HEK293 (cell line): ENCODE data around the gene CCDC43.

Experiments
- CTCF ChIP-seq: fragments of 450-650 bp; formaldehyde crosslinking; IDR thresholded peaks from 2 replicates; pipeline ENCODE4 v1.5.1; 2016; ENCODE audit warnings: missing biosample characterization, missing genetic modification characterization
- PRDM4 ChIP-seq: fragments of 450-650 bp; formaldehyde crosslinking; IDR thresholded peaks from 2 replicates; pipeline ENCODE4 v1.5.1; 2017; ENCODE audit warnings: missing biosample characterization, missing genetic modification characterization
- TRIM28 ChIP-seq: IDR thresholded peaks from 2 replicates; pipeline ENCODE4 v1.6.1; 2011; ENCODE audit warnings: low read length, control low read depth, borderline replicate concordance
- ZBTB8A ChIP-seq: fragments of 450-650 bp; formaldehyde crosslinking; IDR thresholded peaks from 2 replicates; pipeline ENCODE4 v1.5.1; 2016; ENCODE audit warnings: missing biosample characterization, missing genetic modification characterization
- ZNF121 ChIP-seq: fragments of 450-650 bp; formaldehyde crosslinking; IDR thresholded peaks from 2 replicates; pipeline ENCODE4 v1.5.1; 2016; ENCODE audit warnings: missing biosample characterization, missing genetic modification characterization
- ZNF274 ChIP-seq, 2 experiments: fragments of 200-500 bp in 1 of 2; fragments of 450-650 bp in 1 of 2; sonication (Bioruptor generic) in 1 of 2; formaldehyde crosslinking in 1 of 2; IDR thresholded peaks; 2 replicates each; pipeline versions ENCODE4 v1.5.1 to v1.6.1; 2014 to 2016; ENCODE audit warnings: borderline replicate concordance in 1 of 2, inconsistent platforms in 1 of 2, low read length in 1 of 2, missing biosample characterization in 1 of 2, missing genetic modification characterization in 1 of 2
- ZNF350 ChIP-seq: fragments of 450-650 bp; formaldehyde crosslinking; IDR thresholded peaks from 2 replicates; pipeline ENCODE4 v1.5.0; 2017; ENCODE audit warnings: missing biosample characterization, mild to moderate bottlenecking, missing genetic modification characterization
- ZNF660 ChIP-seq: fragments of 450-650 bp; IDR thresholded peaks from 2 replicates; pipeline ENCODE4 v1.5.1; 2018; ENCODE audit warnings: missing biosample characterization, mild to moderate bottlenecking, missing genetic modification characterization
- TF ChIP-seq, protein P1 (sequence below): fragments of 450-650 bp; formaldehyde crosslinking; conservative IDR thresholded peaks from 2 replicates; pipeline ENCODE4 v1.5.1; 2016; ENCODE audit warnings: low read depth, missing biosample characterization, missing genetic modification characterization

DNA sequence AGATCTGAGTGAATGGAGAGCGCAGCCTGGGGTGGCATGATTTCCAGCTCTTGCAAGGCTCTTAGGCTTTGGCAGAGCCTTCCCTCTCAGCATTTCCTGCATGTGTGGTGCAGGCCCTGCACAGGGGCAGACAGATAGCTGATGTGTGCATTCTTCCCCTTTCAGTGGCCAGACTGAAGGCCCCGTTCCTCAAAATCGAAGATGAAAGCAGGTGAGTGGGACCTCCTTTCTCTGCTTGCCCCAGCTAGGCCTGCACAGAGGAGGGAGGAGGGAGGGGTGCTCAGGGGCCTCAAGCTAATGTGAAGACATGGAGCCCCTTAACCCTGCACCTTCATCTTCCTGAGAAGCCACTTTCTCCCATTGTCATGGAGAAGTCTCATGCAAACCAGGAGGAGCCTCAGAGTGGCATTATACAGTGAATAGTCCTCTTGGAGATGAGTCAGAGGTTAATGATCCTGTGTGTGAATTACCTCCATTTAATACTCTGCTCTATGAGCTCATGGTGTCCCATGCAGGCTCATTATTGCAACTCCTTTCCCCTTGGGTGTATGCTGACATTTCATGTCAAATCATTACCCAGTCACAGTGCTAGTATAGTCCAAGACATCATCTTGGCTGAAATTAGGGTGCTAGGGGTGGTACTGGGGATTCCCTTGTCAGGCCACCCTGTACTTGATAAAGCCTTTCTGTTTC is 48.8 kb upstream of the CCDC43 start:
- TF ChIP-seq ZNF350 (tag by site-specific recombination) (no peak), PRDM4 (no peak), CTCF (no peak), TRIM28 (no peak), ZBTB8A (tag by site-specific recombination) (no peak), ZNF274 (IDR thresholded peaks at IDR 0.05; ENCODE audit: low read length) (no peak), ZNF274 (tag by site-specific recombination; IDR thresholded peaks at IDR 0.05; ENCODE audit: borderline replicate concordance) (no peak), ZNF121 (tag by site-specific recombination) (no peak), ZNF660 (tag by site-specific recombination) (peak; percentile 36; the same call in 1 of the 2 replicates)
- TF ChIP-seq, protein P1, sequence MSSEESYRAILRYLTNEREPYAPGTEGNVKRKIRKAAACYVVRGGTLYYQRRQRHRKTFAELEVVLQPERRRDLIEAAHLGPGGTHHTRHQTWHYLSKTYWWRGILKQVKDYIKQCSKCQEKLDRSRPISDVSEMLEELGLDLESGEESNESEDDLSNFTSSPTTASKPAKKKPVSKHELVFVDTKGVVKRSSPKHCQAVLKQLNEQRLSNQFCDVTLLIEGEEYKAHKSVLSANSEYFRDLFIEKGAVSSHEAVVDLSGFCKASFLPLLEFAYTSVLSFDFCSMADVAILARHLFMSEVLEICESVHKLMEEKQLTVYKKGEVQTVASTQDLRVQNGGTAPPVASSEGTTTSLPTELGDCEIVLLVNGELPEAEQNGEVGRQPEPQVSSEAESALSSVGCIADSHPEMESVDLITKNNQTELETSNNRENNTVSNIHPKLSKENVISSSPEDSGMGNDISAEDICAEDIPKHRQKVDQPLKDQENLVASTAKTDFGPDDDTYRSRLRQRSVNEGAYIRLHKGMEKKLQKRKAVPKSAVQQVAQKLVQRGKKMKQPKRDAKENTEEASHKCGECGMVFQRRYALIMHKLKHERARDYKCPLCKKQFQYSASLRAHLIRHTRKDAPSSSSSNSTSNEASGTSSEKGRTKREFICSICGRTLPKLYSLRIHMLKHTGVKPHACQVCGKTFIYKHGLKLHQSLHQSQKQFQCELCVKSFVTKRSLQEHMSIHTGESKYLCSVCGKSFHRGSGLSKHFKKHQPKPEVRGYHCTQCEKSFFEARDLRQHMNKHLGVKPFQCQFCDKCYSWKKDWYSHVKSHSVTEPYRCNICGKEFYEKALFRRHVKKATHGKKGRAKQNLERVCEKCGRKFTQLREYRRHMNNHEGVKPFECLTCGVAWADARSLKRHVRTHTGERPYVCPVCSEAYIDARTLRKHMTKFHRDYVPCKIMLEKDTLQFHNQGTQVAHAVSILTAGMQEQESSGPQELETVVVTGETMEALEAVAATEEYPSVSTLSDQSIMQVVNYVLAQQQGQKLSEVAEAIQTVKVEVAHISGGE (tag by site-specific recombination): no peak
